ENCODE data around the gene ZDHHC12. TPM values are rescaled to one million over a fixed set of nuclear protein-coding genes. Genes with fewer than 3 reads are reported as not detected.
A peak's percentile ranks its signal among the peaks of the same experiment; 100 is the strongest.

Gene ZDHHC12
- total RNA-seq, 1 experiment from 2014 or later, result 39.7 TPM

DNA sequence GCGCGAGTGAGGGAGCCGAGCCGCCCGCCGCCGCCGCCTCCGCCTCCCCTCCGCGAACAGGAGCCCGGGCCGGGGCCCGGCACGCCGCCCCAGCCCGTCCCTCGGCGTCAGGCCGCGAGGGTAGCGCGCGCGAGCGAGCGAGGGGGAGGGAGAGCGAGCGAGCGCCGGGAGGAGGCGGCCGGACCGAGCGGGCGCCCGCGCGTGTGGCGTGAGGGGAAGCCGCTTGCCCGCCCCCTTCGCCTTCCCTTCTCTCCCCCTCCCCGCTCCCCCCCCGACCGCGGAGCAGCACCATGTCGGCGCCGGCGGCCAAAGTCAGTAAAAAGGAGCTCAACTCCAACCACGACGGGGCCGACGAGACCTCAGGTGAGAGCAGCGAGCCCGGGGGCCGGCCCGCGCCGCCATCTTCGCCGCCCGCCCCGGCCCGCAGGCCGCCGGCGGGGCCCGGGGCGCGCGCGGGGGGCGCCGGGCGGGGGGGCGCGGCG, 34.6 kb downstream of the ZDHHC12 start:
- H3K27me3 Mint-ChIP-seq (ENCODE audit: low read depth), result no peaks in the 10 kb centered on the region; the same call in 1 of the 2 replicates
- no peaks in the 10 kb centered on the region for H3K9me3 Mint-ChIP-seq
- H3K4me1 Mint-ChIP-seq, result peaks cover 57% of the 10 kb centered on the region
- ChIA-PET POLR2A (interaction anchor here (0.6 to 1.0 kb wide), 3 partner anchors 8 to 390 kb away, joined by 3 to 5 read pairs (median 5); partner anchors contain the start of gene SPTAN1), CTCF (interaction anchor here (1.7 to 2.1 kb wide), 2 partner anchors 13 to 53 kb away, joined by 5 to 10 read pairs; partner anchors contain the start of gene PKN3)
- H3K27ac Mint-ChIP-seq, result no peak overlapping the region
- H3K36me3 Mint-ChIP-seq, result peaks cover 58% of the 10 kb centered on the region
- ATAC-seq (no peak; the same call in 1 of the 2 replicates), DNase-seq (ENCODE audit: low spot score) (peak; percentile 46)
- H3K4me3 Mint-ChIP-seq, result peak overlapping the region; percentile 50
- TF ChIP-seq CDX4 (CRISPR knock-in tag; IDR thresholded peaks at IDR 0.05; ENCODE audit: borderline replicate concordance), result no peak
- TF ChIP-seq ZNF416 (CRISPR knock-in tag; IDR thresholded peaks at IDR 0.05), result 0 out of 2 replicates have a peak, but pooled peaks have one; percentile 47

DNA sequence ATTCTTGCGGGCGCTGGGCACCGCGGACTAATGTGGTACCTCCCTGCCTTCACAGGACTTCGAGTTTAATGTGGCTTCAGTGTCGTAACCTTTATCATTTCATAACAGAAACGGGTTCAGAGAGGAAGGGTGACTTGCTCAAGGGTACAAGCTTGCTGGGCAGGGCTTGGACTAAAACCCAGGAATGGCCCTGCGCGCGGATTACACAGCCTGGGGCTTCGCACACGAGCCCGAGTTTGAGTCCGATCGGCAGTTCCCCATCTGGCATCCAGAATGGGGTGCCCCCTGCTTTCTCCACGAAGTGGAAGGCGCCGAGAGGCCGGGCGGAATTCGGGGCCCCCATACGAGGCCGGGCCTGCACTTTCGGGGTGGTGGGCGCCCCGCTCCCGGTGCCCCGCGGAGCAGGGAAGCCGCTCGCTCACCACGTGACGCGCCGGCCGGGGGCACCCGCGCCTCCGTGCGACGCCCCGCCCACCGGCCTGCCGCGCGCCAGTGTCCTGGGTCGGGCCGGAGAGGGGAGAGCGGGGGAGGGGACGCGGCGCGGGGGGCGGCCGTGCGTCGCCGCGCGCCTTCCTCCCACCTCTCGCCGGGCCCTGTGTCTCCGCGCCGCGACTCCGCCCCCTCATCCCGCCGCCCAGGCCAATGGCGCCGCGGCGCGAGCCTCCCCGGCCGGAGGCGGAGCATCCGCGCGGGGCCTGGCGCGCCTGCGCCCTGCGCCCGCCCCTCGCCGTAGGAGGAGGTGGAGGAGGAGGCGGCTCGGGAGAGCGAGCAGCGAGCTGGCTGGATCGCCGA, 35.2 kb downstream of the ZDHHC12 start, which contains the start of gene SET:
SET (plus strand) TSS at position 722 of the 792 bp plus-strand sequence. CDS start 361 bp downstream, outside the sequence.
- peaks cover 57% of the 10 kb centered on the region for H3K4me1 Mint-ChIP-seq
- peaks cover 52% of the 10 kb centered on the region for H3K36me3 Mint-ChIP-seq
- peak within 1 kb of the TSS; percentile 96 for H3K4me3 Mint-ChIP-seq
- H3K27me3 Mint-ChIP-seq (ENCODE audit: low read depth), result no peaks in the 10 kb centered on the region; the same call in 1 of the 2 replicates
- H3K27ac Mint-ChIP-seq, result peak within 1 kb of the TSS; percentile 98
- H3K9me3 Mint-ChIP-seq, result no peaks in the 10 kb centered on the region
- POLR2A ChIA-PET, result interaction anchor here (1.0 kb wide), 2 partner anchors 9 to 136 kb away, joined by 3 to 5 read pairs; partner anchors contain the start of gene SPTAN1
- ATAC-seq, result peak; percentile 84
- CTCF ChIA-PET, result interaction anchor here (1.0 to 2.1 kb wide), 4 partner anchors 13 to 53 kb away, joined by 4 to 10 read pairs (median 6); partner anchors contain the start of gene PKN3
- DNase-seq (ENCODE audit: low spot score), result peak; percentile 93
- TF ChIP-seq ZNF671 (CRISPR knock-in tag; IDR thresholded peaks at IDR 0.05) (no peak), ZBTB43 (CRISPR knock-in tag; IDR thresholded peaks at IDR 0.05) (no peak), ZMAT4 (CRISPR knock-in tag; IDR thresholded peaks at IDR 0.05) (no peak), RORB (CRISPR knock-in tag; IDR thresholded peaks at IDR 0.05) (no peak), ZNF423 (CRISPR knock-in tag; IDR thresholded peaks at IDR 0.05) (peak; percentile 43; the same call in 1 of the 2 replicates), CREM (CRISPR knock-in tag; IDR thresholded peaks at IDR 0.05) (0 out of 2 replicates have a peak, but pooled peaks have one; percentile 19), ARID4B (CRISPR knock-in tag; IDR thresholded peaks at IDR 0.05; ENCODE audit: borderline replicate concordance) (no peak; the same call in 1 of the 2 replicates), TCF7 (CRISPR knock-in tag; IDR thresholded peaks at IDR 0.05; ENCODE audit: low read depth) (no peak), EMX1 (CRISPR knock-in tag; IDR thresholded peaks at IDR 0.05) (no peak), SMAD4 (CRISPR knock-in tag; IDR thresholded peaks at IDR 0.05) (no peak)
- TF ChIP-seq, protein P1, sequence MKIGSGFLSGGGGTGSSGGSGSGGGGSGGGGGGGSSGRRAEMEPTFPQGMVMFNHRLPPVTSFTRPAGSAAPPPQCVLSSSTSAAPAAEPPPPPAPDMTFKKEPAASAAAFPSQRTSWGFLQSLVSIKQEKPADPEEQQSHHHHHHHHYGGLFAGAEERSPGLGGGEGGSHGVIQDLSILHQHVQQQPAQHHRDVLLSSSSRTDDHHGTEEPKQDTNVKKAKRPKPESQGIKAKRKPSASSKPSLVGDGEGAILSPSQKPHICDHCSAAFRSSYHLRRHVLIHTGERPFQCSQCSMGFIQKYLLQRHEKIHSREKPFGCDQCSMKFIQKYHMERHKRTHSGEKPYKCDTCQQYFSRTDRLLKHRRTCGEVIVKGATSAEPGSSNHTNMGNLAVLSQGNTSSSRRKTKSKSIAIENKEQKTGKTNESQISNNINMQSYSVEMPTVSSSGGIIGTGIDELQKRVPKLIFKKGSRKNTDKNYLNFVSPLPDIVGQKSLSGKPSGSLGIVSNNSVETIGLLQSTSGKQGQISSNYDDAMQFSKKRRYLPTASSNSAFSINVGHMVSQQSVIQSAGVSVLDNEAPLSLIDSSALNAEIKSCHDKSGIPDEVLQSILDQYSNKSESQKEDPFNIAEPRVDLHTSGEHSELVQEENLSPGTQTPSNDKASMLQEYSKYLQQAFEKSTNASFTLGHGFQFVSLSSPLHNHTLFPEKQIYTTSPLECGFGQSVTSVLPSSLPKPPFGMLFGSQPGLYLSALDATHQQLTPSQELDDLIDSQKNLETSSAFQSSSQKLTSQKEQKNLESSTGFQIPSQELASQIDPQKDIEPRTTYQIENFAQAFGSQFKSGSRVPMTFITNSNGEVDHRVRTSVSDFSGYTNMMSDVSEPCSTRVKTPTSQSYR (CRISPR knock-in tag; IDR thresholded peaks at IDR 0.05), result no peak
- TF ChIP-seq, protein P2, sequence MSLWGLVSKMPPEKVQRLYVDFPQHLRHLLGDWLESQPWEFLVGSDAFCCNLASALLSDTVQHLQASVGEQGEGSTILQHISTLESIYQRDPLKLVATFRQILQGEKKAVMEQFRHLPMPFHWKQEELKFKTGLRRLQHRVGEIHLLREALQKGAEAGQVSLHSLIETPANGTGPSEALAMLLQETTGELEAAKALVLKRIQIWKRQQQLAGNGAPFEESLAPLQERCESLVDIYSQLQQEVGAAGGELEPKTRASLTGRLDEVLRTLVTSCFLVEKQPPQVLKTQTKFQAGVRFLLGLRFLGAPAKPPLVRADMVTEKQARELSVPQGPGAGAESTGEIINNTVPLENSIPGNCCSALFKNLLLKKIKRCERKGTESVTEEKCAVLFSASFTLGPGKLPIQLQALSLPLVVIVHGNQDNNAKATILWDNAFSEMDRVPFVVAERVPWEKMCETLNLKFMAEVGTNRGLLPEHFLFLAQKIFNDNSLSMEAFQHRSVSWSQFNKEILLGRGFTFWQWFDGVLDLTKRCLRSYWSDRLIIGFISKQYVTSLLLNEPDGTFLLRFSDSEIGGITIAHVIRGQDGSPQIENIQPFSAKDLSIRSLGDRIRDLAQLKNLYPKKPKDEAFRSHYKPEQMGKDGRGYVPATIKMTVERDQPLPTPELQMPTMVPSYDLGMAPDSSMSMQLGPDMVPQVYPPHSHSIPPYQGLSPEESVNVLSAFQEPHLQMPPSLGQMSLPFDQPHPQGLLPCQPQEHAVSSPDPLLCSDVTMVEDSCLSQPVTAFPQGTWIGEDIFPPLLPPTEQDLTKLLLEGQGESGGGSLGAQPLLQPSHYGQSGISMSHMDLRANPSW (CRISPR knock-in tag; conservative IDR thresholded peaks at IDR 0.05; ENCODE audit: low read depth), result no peak
- TF ChIP-seq, protein P3, sequence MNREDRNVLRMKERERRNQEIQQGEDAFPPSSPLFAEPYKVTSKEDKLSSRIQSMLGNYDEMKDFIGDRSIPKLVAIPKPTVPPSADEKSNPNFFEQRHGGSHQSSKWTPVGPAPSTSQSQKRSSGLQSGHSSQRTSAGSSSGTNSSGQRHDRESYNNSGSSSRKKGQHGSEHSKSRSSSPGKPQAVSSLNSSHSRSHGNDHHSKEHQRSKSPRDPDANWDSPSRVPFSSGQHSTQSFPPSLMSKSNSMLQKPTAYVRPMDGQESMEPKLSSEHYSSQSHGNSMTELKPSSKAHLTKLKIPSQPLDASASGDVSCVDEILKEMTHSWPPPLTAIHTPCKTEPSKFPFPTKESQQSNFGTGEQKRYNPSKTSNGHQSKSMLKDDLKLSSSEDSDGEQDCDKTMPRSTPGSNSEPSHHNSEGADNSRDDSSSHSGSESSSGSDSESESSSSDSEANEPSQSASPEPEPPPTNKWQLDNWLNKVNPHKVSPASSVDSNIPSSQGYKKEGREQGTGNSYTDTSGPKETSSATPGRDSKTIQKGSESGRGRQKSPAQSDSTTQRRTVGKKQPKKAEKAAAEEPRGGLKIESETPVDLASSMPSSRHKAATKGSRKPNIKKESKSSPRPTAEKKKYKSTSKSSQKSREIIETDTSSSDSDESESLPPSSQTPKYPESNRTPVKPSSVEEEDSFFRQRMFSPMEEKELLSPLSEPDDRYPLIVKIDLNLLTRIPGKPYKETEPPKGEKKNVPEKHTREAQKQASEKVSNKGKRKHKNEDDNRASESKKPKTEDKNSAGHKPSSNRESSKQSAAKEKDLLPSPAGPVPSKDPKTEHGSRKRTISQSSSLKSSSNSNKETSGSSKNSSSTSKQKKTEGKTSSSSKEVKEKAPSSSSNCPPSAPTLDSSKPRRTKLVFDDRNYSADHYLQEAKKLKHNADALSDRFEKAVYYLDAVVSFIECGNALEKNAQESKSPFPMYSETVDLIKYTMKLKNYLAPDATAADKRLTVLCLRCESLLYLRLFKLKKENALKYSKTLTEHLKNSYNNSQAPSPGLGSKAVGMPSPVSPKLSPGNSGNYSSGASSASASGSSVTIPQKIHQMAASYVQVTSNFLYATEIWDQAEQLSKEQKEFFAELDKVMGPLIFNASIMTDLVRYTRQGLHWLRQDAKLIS (CRISPR knock-in tag; IDR thresholded peaks at IDR 0.05; ENCODE audit: borderline replicate concordance), result no peak
